GM13977 (cell line): ENCODE measurements around the gene GATAD2A.

Experiments
- DNase-seq: peaks from one replicate; pipeline ENCODE4 v3.0.0; 2012; ENCODE audit warnings: low spot score
- CTCF ChIP-seq: IDR thresholded peaks from 2 replicates; pipeline ENCODE4 v1.5.1; 2012; ENCODE audit warnings: mild to moderate bottlenecking, control low read depth; ENCODE audit not compliant: insufficient read depth; ENCODE audit errors: extremely low read depth, missing control alignments
- in situ Hi-C: fragments of 300-500 bp; cut with MboI; formaldehyde crosslinking; loops from one replicate; pipeline ENCODE4 v1.12.0; 2022; ENCODE audit warnings: low sequenced_read_pairs, low pct_unique_long_range_greater_than_20kb, mixed read lengths, inconsistent platforms; ENCODE audit not compliant: unreplicated experiment

The GATAD2A gene

GRCh38 chr19:19406878-19407632 is 1.6 kb downstream of the GATAD2A start:
- in situ Hi-C loops: no loop called here
- peak; percentile 43 for TF ChIP-seq CTCF
- DNase-seq: peak; percentile 43

GRCh38 chr19:19407633-19407930 is 2.1 kb downstream of the GATAD2A start:
- in situ Hi-C loops: no loop called here
- DNase-seq: no peak
- no peak for TF ChIP-seq CTCF

DNA sequence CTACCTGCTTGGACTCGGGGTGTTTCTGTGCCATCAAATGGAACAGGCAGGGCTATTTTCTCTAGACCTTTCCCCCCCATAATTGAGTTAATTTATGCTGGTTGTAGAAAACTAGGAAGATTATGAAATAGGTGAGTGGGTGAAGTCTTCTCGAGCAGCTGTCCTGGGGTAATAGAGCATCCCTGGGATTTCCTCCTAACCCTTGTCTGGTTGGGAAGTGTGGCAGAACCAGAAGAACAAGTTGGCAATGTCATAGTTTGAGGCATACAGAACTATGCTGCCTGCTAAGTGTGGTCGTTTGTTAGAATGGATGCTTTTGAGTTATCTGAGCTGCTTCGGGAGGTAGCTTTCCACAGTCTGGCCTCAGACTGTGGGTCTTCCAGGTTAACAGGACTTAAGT is 3.7 kb downstream of the GATAD2A start:
- in situ Hi-C loops: no loop called here
- TF ChIP-seq CTCF: no peak
- no peak for DNase-seq

DNA sequence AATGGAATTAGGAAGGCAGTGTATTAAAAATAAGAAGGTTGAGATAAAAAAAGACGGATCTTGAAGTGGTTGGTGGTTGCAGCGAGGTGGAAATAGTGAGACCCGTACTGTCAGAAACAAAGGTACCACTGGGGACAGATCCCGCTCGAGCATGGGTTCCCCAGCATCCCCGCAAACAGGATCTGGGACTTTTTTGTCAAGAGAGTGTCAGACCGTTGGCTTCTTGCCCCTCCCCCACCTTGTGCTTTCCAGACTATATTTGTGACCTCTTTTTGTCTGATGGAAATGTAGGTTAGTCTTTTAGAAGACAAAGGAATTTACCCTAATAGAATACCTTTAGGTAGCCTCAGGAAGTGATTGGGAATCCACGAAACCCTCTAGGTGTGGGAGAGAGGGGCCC is 4.2 kb downstream of the GATAD2A start:
- no peak for TF ChIP-seq CTCF
- in situ Hi-C loops: no loop called here
- no peak for DNase-seq

- peak; percentile 8 for TF ChIP-seq CTCF
- DNase-seq: peak; percentile 54
- in situ Hi-C loops: no loop called here
Observed at GRCh38 chr19:19410553-19411550, 5.4 kb downstream of the GATAD2A start.

DNA sequence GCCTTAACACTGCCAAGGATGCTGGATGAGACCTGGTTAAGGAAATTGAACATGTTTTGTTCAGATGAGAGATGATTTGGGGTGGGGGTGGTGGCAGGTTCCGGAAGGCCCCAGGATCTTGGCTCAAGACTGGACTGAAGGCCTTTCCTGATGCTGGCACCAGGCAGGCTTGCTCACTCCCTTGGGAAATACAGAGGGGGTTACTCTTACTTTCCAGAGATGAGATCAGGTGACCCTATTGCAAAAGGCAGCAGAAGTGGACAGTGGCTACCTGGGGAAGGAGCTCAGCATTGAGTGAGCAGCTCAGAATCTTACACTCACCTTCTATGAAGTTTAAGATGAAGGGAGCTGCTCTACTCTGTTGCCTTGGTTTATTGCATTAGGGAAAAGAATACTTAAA is 10.8 kb downstream of the GATAD2A start:
- no peak for DNase-seq
- in situ Hi-C loops: no loop called here
- no peak for TF ChIP-seq CTCF
